Endothelial cell of umbilical vein (primary cell): ENCODE measurements around the gene CFAP161. TPM values are rescaled to one million over a fixed set of nuclear protein-coding genes. Genes with fewer than 3 reads are reported as not detected.

ENCODE experiments used
- BruUV-seq: library from RNA; stranded (reverse); fragments of 400-500 nt; replicated peaks from 2 replicates; lab custom pipeline; 2021; lab: Mats Ljungman, UMichigan
- CTCF ChIA-PET: fragments of 300-600, 350-600 bp; sonication (Branson Sonifier 250); formaldehyde crosslinking; loops from one replicate; lab custom pipeline; 2021; ENCODE audit warnings: antibody characterized with exemption, inconsistent platforms; lab: Charles Lee
- POLR2A ChIA-PET: fragments of 300-600, 350-600 bp; sonication (Branson Sonifier 250); formaldehyde crosslinking; loops from one replicate; lab custom pipeline; 2021; ENCODE audit warnings: antibody characterized with exemption, inconsistent platforms; lab: Charles Lee
- DNase-seq: peaks from one replicate; pipeline ENCODE4 v3.0.0-alpha.2; 2011; ENCODE audit warnings: low read depth, low spot score
- FAIRE-seq: peaks from 2 replicates; lab custom pipeline; 2011; peaks lifted over from hg19 to GRCh38; lab: Jason Lieb, UNC
- H2AFZ ChIP-seq: 2 replicates; pipeline ENCODE4 v1.6.0; 2012; ENCODE audit warnings: low read depth, low read length, control low read depth, inconsistent platforms
- H3K27ac ChIP-seq: 2 replicates; pipeline ENCODE4 v1.5.1; 2011; ENCODE audit warnings: low read depth, mild to moderate bottlenecking, control low read depth, low read length, moderate library complexity; ENCODE audit not compliant: insufficient read depth
- H3K27me3 ChIP-seq, 2 experiments: 2 replicates each; pipeline versions ENCODE4 v1.6.0 to v1.6.1; 2011; ENCODE audit warnings: low read length in 2 of 2, mixed read lengths in 1 of 2; ENCODE audit not compliant: control insufficient read depth in 2 of 2, insufficient read depth in 2 of 2
- H3K36me3 ChIP-seq, 2 experiments: 2 replicates in 1 of 2; 3 replicates in 1 of 2; pipeline ENCODE4 v1.5.1; 2011; ENCODE audit warnings: low read length in 2 of 2, mild to moderate bottlenecking in 1 of 2, moderate library complexity in 1 of 2; ENCODE audit not compliant: control insufficient read depth in 2 of 2, insufficient read depth in 2 of 2; ENCODE audit errors: extremely low read depth in 1 of 2
- H3K4me1 ChIP-seq: 3 replicates; pipeline ENCODE4 v1.5.1; 2011; ENCODE audit warnings: mild to moderate bottlenecking, low read length; ENCODE audit not compliant: control insufficient read depth, insufficient read depth; ENCODE audit errors: extremely low read depth
- H3K4me2 ChIP-seq: 2 replicates; pipeline ENCODE4 v1.6.1; 2011; ENCODE audit warnings: low read length, control low read depth, mixed read lengths; ENCODE audit not compliant: insufficient read depth
- H3K4me3 ChIP-seq, 3 experiments: fragments of 200-600 bp in 1 of 3; sonication (generic), shearing (Covaris generic) in 1 of 3; replicated peaks in 1 of 3; 2 replicates each; pipeline ENCODE4 v1.5.1; 2011 to 2016; ENCODE audit warnings: control low read depth in 3 of 3, low read length in 3 of 3, mild to moderate bottlenecking in 2 of 3, inconsistent platforms in 1 of 3, low read depth in 1 of 3, moderate library complexity in 1 of 3; ENCODE audit not compliant: insufficient read depth in 1 of 3
- H3K79me2 ChIP-seq: 2 replicates; pipeline ENCODE4 v1.6.0; 2012; ENCODE audit warnings: low read length, inconsistent platforms; ENCODE audit not compliant: control insufficient read depth, insufficient read depth
- H3K9ac ChIP-seq: replicated peaks from 2 replicates; pipeline ENCODE3; 2011; ENCODE audit warnings: low read length, control low read depth; ENCODE audit not compliant: insufficient read depth; ENCODE audit errors: extremely low read depth
- H3K9me1 ChIP-seq: replicated peaks from 3 replicates; pipeline ENCODE4 v1.6.0; 2011; ENCODE audit warnings: mild to moderate bottlenecking, low read length; ENCODE audit not compliant: control insufficient read depth, insufficient read depth; ENCODE audit errors: extremely low read depth
- H3K9me3 ChIP-seq: replicated peaks from 2 replicates; pipeline ENCODE4 v1.5.1; 2012; ENCODE audit warnings: low read length, inconsistent platforms; ENCODE audit not compliant: control insufficient read depth, insufficient read depth
- H4K20me1 ChIP-seq: replicated peaks from 2 replicates; pipeline ENCODE3; 2011; ENCODE audit warnings: mild to moderate bottlenecking, low read length; ENCODE audit not compliant: control insufficient read depth, insufficient read depth; ENCODE audit errors: extremely low read depth
- EZH2 ChIP-seq: IDR thresholded peaks from 2 replicates; pipeline ENCODE4 v1.6.1; 2012; ENCODE audit warnings: borderline replicate concordance, low read depth, mild to moderate bottlenecking, moderate library complexity, low read length, inconsistent platforms; ENCODE audit not compliant: severe bottlenecking
- FOS ChIP-seq: IDR thresholded peaks from 2 replicates; pipeline ENCODE4 v1.6.1; 2011; ENCODE audit warnings: mild to moderate bottlenecking, low read length, moderate library complexity, borderline replicate concordance; ENCODE audit not compliant: insufficient read depth
- GATA2 ChIP-seq: IDR thresholded peaks from 2 replicates; pipeline ENCODE4 v1.7.0; 2011; ENCODE audit warnings: low read depth, mild to moderate bottlenecking, moderate library complexity, mixed read lengths, low read length; ENCODE audit not compliant: insufficient read length, insufficient read depth
- JUN ChIP-seq: IDR thresholded peaks from 2 replicates; pipeline ENCODE4 v1.6.1; 2011; ENCODE audit warnings: borderline replicate concordance, low read depth; ENCODE audit not compliant: insufficient read length, insufficient read depth
- MAX ChIP-seq: IDR thresholded peaks from 2 replicates; pipeline ENCODE4 v1.6.1; 2011; ENCODE audit not compliant: insufficient read depth, insufficient read length
- MYC ChIP-seq: IDR thresholded peaks from one replicate; pipeline ENCODE4 v1.6.1; 2011; ENCODE audit warnings: mild to moderate bottlenecking, low read depth, low read length
- POLR2A ChIP-seq: IDR thresholded peaks from 2 replicates; pipeline ENCODE4 v1.6.1; 2012; ENCODE audit warnings: low read depth, mild to moderate bottlenecking, control low read depth, low read length
- POLR2AphosphoS5 ChIP-seq: IDR thresholded peaks from 2 replicates; pipeline ENCODE4 v1.6.1; 2012; ENCODE audit warnings: low read depth, mild to moderate bottlenecking, control low read depth, low read length, moderate library complexity; ENCODE audit not compliant: insufficient read depth
- dilution Hi-C: fragments of 300-500 bp; cut with MboI; formaldehyde crosslinking; loops from one replicate; pipeline ENCODE4 v1.15.0; 2019; ENCODE audit warnings: low sequenced_read_pairs; ENCODE audit not compliant: extremely low pct_ligation_motif_present
- intact Hi-C: fragments of 100-400 bp; cut with micrococcal nuclease; formaldehyde crosslinking; loops from one replicate; pipeline ENCODE4 v1.10.0; 2022
- polyA plus RNA-seq, 4 experiments: library from polyadenylated mRNA; depleted of rRNA in 3 of 4; stranded (reverse) in 3 of 4; unstranded in 1 of 4; fragments of >200 nt; gene quantifications; 2 replicates each; pipeline versions ENCODE4 v1.2.1 to v1.2.3, GENCODE V29; 2011 to 2012; ENCODE audit warnings: missing spikeins in 1 of 4
- total RNA-seq: library from RNA; stranded (reverse); gene quantifications from 2 replicates; pipeline ENCODE4 v1.2.3, GENCODE V29; 2021
- TF ChIP-seq, protein P1 (sequence below), 2 donors: IDR thresholded peaks; 1 replicate in 1 of 2; 2 replicates in 1 of 2; pipeline ENCODE4 v1.5.1; 2011; ENCODE audit warnings: low read length in 2 of 2, mild to moderate bottlenecking in 2 of 2, moderate library complexity in 2 of 2, control low read depth in 1 of 2, inconsistent platforms in 1 of 2, low read depth in 1 of 2; ENCODE audit not compliant: insufficient read depth in 1 of 2; ENCODE audit errors: extremely low read depth in 1 of 2

Gene CFAP161
- total and polyA plus RNA-seq, 2 donors (not counting 3 experiments of a cell fraction or from before 2014, with no cell fraction given): 0.08 TPM; not detected in 1

- FAIRE-seq (no peak), DNase-seq (no peak)
- ChIA-PET POLR2A (no interaction called here), CTCF (no interaction called here)
- Histone ChIP-seq H3K36me3 (no peaks in the 10 kb centered on the region), H3K9ac (no peak overlapping the region), H3K4me3 (no peak overlapping the region), H3K9me1 (no peaks in the 10 kb centered on the region), H3K79me2 (no peaks in the 10 kb centered on the region), H4K20me1 (no peaks in the 10 kb centered on the region), H3K27me3 (peaks cover 0 to 7% of the 10 kb centered on the region in 2 experiments), H3K4me2 (no peak overlapping the region), H3K27ac (no peak overlapping the region), H3K4me1 (no peaks in the 10 kb centered on the region), H2AFZ (no peak overlapping the region), H3K9me3 (no peaks in the 10 kb centered on the region)
- no peak for TF ChIP-seq POLR2A
- TF ChIP-seq POLR2AphosphoS5: no peak
- no peak for TF ChIP-seq EZH2
- no peak for TF ChIP-seq MYC
- no peak for TF ChIP-seq MAX
- no peak for TF ChIP-seq FOS
- TF ChIP-seq, protein P1, sequence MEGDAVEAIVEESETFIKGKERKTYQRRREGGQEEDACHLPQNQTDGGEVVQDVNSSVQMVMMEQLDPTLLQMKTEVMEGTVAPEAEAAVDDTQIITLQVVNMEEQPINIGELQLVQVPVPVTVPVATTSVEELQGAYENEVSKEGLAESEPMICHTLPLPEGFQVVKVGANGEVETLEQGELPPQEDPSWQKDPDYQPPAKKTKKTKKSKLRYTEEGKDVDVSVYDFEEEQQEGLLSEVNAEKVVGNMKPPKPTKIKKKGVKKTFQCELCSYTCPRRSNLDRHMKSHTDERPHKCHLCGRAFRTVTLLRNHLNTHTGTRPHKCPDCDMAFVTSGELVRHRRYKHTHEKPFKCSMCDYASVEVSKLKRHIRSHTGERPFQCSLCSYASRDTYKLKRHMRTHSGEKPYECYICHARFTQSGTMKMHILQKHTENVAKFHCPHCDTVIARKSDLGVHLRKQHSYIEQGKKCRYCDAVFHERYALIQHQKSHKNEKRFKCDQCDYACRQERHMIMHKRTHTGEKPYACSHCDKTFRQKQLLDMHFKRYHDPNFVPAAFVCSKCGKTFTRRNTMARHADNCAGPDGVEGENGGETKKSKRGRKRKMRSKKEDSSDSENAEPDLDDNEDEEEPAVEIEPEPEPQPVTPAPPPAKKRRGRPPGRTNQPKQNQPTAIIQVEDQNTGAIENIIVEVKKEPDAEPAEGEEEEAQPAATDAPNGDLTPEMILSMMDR (IDR thresholded peaks at IDR 0.05; ENCODE audit: extremely low read depth in 1 of 2, insufficient read depth in 1 of 2, low read depth in 1 of 2, low read length in 2 of 2): no peak
- no peak for TF ChIP-seq GATA2
- no peak for TF ChIP-seq JUN
- intact Hi-C loops: no loop called here
- dilution Hi-C loops: no loop called here
- no TSS peak for BruUV-seq
These were observed 37.2 kb downstream of the CFAP161 start for GRCh38 chr15:81171286-81171685.
